Measurements from ENCODE around the gene PLEKHN1.

PLEKHN1 gene

DNA sequence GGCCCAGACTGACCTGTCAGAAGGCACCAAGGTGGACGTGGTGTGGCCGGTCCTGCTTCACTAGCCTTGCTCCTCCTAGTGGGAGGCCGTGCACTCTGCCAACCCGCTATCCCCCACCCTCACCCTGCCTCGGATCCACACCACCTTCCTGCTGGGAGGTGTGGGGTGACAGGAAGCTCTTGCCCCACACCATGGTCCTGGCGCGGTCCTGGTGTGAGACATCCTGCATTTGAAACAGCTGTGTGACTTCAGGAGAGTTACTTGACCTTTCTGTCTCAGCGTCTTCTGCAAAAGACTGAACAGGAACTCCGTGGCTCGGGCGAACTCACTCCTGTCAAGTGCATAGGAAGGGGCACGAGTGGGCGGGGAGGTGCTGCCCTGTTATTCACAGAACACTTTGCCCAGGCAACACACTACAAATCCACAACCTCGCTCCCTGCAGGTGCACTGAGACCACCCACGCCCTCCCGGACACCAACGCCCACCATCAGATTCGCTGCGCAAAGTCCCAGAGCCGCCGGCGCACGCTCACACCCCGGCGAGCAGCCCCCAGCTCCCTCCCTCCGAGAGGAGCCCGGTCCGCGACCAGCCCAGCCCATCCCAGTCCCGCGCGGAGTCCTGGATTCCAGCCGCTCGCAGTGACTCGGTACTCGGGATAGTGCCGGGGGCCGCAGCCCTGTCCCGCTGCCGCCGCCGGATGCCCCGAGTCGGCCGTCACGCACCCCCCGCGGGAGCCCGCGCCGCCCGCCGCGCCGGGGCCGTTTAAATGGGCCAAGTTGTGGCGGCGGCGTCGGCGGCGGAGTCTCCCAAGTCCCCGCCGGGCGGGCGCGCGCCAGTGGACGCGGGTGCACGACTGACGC is 42.9 kb upstream of the PLEKHN1 start, which contains the start of gene SAMD11:
Gene SAMD11, plus strand, starts transcription at position 793 of the 860 bp plus-strand sequence. CDS start 509 bp downstream, outside the sequence.
- peak within 1 kb of the TSS; percentile 25 for H3K9ac ChIP-seq (ENCODE audit: low read length)
- no peaks in the 10 kb centered on the region for H3K36me3 ChIP-seq (ENCODE audit: control insufficient read depth, insufficient read depth, low read length)

GRCh38 chr1:923991-924655 is 42.2 kb upstream of the PLEKHN1 start:
- no peaks in the 10 kb centered on the region for H3K9me3 ChIP-seq (ENCODE audit: control insufficient read depth, insufficient read depth, low read depth, low read length)
- H3K4me3 ChIP-seq (ENCODE audit: low read depth, low read length), result peak overlapping the region; percentile 59
- H3K36me3 ChIP-seq (ENCODE audit: control insufficient read depth, insufficient read depth, low read length), result no peaks in the 10 kb centered on the region
- H3K27me3 ChIP-seq (ENCODE audit: control insufficient read depth, insufficient read depth, low read length), result peaks cover 99% of the 10 kb centered on the region
- H3K4me1 ChIP-seq (ENCODE audit: control insufficient read depth, insufficient read depth, low read length), result peaks cover 22% of the 10 kb centered on the region
- no peak overlapping the region for H3K9ac ChIP-seq (ENCODE audit: low read length)
- no peak overlapping the region for H3K27ac ChIP-seq (ENCODE audit: low read depth, low read length)

More for the DNA sequence above, 42.9 kb upstream of the PLEKHN1 start, which contains the start of gene SAMD11:
- peaks cover 99% of the 10 kb centered on the region for H3K27me3 ChIP-seq (ENCODE audit: control insufficient read depth, insufficient read depth, low read length)
- H3K9me3 ChIP-seq (ENCODE audit: control insufficient read depth, insufficient read depth, low read depth, low read length), result no peaks in the 10 kb centered on the region
- peaks cover 22% of the 10 kb centered on the region for H3K4me1 ChIP-seq (ENCODE audit: control insufficient read depth, insufficient read depth, low read length)
- H3K4me3 ChIP-seq (ENCODE audit: low read depth, low read length), result peak within 1 kb of the TSS; percentile 59
- no peak within 1 kb of the TSS for H3K27ac ChIP-seq (ENCODE audit: low read depth, low read length)

- H3K4me1 ChIP-seq (ENCODE audit: control insufficient read depth, insufficient read depth, low read length), result peaks cover 22% of the 10 kb centered on the region
- no peak overlapping the region for H3K27ac ChIP-seq (ENCODE audit: low read depth, low read length)
- no peaks in the 10 kb centered on the region for H3K9me3 ChIP-seq (ENCODE audit: control insufficient read depth, insufficient read depth, low read depth, low read length)
- peaks cover 99% of the 10 kb centered on the region for H3K27me3 ChIP-seq (ENCODE audit: control insufficient read depth, insufficient read depth, low read length)
- H3K4me3 ChIP-seq (ENCODE audit: low read depth, low read length), result peak overlapping the region; percentile 59
- no peaks in the 10 kb centered on the region for H3K36me3 ChIP-seq (ENCODE audit: control insufficient read depth, insufficient read depth, low read length)
- H3K9ac ChIP-seq (ENCODE audit: low read length), result peak overlapping the region; percentile 25
Measured at GRCh38 chr1:924656-925560, 41.4 kb upstream of the PLEKHN1 start.

DNA sequence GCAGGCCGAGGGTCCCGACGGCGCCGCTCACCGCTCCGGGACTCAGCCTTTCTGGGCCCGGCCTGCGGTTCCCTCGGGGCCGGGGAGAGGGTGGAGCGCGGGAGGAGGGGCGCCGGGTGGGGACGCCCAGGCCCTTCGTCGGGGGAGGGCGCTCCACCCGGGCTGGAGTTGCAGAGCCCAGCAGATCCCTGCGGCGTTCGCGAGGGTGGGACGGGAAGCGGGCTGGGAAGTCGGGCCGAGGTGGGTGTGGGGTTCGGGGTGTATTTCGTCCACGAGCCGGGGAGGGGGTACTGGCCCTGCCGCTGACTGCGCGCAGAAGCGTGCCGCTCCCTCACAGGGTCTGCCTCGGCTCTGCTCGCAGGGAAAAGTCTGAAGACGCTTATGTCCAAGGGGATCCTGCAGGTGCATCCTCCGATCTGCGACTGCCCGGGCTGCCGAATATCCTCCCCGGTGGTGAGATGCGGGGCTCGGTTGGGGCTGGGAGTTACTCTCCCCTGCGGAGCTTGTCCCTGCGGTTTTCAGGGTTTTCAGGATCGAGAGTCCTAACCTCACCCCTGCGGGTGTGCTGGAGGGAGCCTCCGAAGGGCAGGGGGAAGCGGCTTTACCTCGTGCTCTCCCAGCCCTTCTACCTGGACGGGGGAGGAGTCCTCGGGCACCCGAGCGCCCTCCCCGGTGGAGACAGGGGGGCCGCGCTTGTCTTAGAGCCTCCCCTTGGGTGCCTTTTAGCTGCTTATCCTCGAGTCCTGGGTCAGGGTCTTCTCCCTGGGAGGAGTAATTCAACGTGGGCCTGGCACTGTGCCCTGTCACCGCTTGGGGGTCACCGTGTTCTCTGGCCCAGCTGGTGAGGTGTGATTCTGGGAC is 40.5 kb upstream of the PLEKHN1 start:
- no peak overlapping the region for H3K27ac ChIP-seq (ENCODE audit: low read depth, low read length)
- H3K4me1 ChIP-seq (ENCODE audit: control insufficient read depth, insufficient read depth, low read length), result peaks cover 14% of the 10 kb centered on the region
- no peaks in the 10 kb centered on the region for H3K36me3 ChIP-seq (ENCODE audit: control insufficient read depth, insufficient read depth, low read length)
- H3K4me3 ChIP-seq (ENCODE audit: low read depth, low read length), result peak overlapping the region; percentile 47
- peaks cover 99% of the 10 kb centered on the region for H3K27me3 ChIP-seq (ENCODE audit: control insufficient read depth, insufficient read depth, low read length)
- no peak overlapping the region for H3K9ac ChIP-seq (ENCODE audit: low read length)
- H3K9me3 ChIP-seq (ENCODE audit: control insufficient read depth, insufficient read depth, low read depth, low read length), result no peaks in the 10 kb centered on the region

GRCh38 chr1:927234-927633 is 39.0 kb upstream of the PLEKHN1 start:
- Histone ChIP-seq H3K9me3 (ENCODE audit: control insufficient read depth, insufficient read depth, low read depth, low read length) (no peaks in the 10 kb centered on the region), H3K27ac (ENCODE audit: low read depth, low read length) (no peak overlapping the region), H3K4me3 (ENCODE audit: low read depth, low read length) (no peak overlapping the region), H3K4me1 (ENCODE audit: control insufficient read depth, insufficient read depth, low read length) (peaks cover 9% of the 10 kb centered on the region; the same call in 1 of the 2 replicates), H3K9ac (ENCODE audit: low read length) (no peak overlapping the region), H3K27me3 (ENCODE audit: control insufficient read depth, insufficient read depth, low read length) (peaks cover 99% of the 10 kb centered on the region), H3K36me3 (ENCODE audit: control insufficient read depth, insufficient read depth, low read length) (no peaks in the 10 kb centered on the region)

DNA sequence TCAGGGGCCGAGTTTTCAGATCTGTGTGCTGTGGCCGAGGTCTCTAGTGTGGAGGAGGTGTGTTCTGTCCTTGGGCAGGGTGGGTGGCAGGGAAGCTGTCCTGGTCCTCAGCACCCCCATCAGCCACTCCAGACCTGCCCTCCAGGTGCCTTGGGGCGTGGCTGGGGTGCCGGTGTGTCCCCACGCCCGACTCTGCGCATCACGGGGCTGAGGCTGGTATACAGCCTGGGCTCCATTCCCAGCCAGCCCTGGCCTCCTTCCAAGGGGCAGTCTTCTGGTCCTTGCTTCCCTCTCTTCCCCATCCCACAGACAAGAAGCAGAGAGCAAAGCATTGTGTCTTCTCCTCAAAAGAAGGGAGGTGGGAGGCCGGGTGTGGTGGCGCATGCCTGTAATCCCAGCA is 38.5 kb upstream of the PLEKHN1 start:
- H3K4me1 ChIP-seq (ENCODE audit: control insufficient read depth, insufficient read depth, low read length), result peaks cover 9% of the 10 kb centered on the region; the same call in 1 of the 2 replicates
- peaks cover 99% of the 10 kb centered on the region for H3K27me3 ChIP-seq (ENCODE audit: control insufficient read depth, insufficient read depth, low read length)

DNA sequence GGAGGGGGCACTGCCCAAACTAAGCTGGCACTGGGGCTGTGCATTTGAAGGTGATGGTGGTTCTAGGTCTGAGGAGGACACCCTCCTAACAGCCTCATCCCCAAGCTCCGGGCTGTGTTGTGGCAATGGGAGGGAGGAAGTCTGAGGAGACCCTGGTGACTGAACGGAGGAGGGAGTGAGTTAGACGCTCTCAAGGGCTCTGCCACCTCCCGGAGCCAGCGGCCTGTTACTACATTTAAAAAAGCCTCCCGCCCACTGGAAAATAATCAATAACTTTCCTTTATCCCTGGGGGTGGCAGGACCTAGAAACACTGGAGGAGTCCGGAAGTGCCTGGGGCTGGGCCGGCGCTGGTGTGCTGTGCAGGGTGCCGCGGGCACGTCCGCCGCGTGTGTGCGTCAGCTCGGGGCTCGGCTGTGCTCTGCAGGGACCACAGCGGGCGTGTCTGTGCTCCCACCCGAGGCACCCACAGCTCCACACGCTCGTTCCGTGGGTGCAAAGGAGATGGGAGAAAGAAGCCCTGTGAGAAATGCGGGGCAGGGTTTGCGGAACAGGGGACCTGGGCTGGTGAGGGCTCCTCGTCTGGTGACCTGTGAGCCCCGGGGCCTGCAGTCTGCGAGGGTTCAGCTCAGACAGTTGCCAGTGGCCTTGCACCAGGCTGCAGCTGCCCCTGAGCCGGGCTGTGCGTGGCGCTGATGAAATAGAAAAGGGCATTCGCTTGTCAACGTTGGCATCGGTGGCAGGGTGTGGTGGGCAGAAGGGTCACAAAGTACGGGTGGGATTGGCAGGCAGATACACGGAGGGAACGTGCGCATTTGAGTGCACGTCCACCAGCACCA is 37.2 kb upstream of the PLEKHN1 start:
- H3K4me1 ChIP-seq (ENCODE audit: control insufficient read depth, insufficient read depth, low read length), result peaks cover 9% of the 10 kb centered on the region; the same call in 1 of the 2 replicates
- H3K9me3 ChIP-seq (ENCODE audit: control insufficient read depth, insufficient read depth, low read depth, low read length), result no peaks in the 10 kb centered on the region
- no peaks in the 10 kb centered on the region for H3K36me3 ChIP-seq (ENCODE audit: control insufficient read depth, insufficient read depth, low read length)
- no peak overlapping the region for H3K9ac ChIP-seq (ENCODE audit: low read length)
- no peak overlapping the region for H3K4me3 ChIP-seq (ENCODE audit: low read depth, low read length)
- H3K27me3 ChIP-seq (ENCODE audit: control insufficient read depth, insufficient read depth, low read length), result peaks cover 98% of the 10 kb centered on the region
- H3K27ac ChIP-seq (ENCODE audit: low read depth, low read length), result no peak overlapping the region

More for the DNA sequence above, 38.5 kb upstream of the PLEKHN1 start:
- Histone ChIP-seq H3K36me3 (ENCODE audit: control insufficient read depth, insufficient read depth, low read length) (no peaks in the 10 kb centered on the region), H3K27ac (ENCODE audit: low read depth, low read length) (no peak overlapping the region), H3K4me3 (ENCODE audit: low read depth, low read length) (no peak overlapping the region), H3K9ac (ENCODE audit: low read length) (no peak overlapping the region), H3K9me3 (ENCODE audit: control insufficient read depth, insufficient read depth, low read depth, low read length) (no peaks in the 10 kb centered on the region)

DNA sequence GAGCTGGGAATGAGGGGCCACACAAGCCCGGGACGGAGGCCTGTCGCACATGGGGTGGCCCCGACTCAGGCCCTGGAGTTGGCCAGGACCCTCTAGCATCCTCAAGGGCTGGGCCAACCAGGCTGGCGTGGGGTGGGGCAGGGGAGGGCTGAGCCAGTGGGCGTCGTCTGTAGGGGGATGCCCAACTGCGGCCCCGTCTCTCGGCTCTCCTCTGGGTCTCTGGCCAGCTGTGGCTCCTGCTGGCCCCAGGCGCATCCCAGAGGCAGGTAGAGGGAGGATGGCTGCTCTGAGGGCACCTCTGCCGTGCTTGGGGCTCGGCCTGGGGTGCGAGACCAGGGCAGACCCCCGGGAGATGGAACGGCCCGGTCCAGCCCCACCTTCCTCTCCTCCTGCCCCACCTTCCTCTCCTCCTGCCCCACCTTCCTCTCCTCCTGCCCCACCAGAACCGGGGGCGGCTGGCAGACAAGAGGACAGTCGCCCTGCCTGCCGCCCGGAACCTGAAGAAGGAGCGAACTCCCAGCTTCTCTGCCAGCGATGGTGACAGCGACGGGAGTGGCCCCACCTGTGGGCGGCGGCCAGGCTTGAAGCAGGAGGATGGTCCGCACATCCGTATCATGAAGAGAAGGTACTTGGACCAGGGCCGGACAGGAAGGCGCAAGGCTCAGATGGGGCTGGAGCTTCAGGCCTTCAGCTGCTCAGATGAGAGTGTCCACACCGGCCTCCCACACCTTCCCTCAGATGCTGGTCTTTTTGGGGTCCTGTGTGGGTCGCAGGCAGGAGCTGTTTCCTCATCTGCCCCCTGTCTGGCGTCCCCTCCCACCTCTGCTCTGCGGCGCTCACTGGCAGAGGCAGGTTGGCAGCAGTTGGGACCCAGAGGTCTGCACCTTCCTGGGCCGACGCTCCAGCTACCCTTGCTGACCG is 36.3 kb upstream of the PLEKHN1 start:
- Histone ChIP-seq H3K27me3 (ENCODE audit: control insufficient read depth, insufficient read depth, low read length) (peaks cover 92% of the 10 kb centered on the region), H3K27ac (ENCODE audit: low read depth, low read length) (no peak overlapping the region), H3K9me3 (ENCODE audit: control insufficient read depth, insufficient read depth, low read depth, low read length) (no peaks in the 10 kb centered on the region), H3K36me3 (ENCODE audit: control insufficient read depth, insufficient read depth, low read length) (no peaks in the 10 kb centered on the region), H3K4me3 (ENCODE audit: low read depth, low read length) (no peak overlapping the region), H3K9ac (ENCODE audit: low read length) (no peak overlapping the region), H3K4me1 (ENCODE audit: control insufficient read depth, insufficient read depth, low read length) (peaks cover 11% of the 10 kb centered on the region)

DNA sequence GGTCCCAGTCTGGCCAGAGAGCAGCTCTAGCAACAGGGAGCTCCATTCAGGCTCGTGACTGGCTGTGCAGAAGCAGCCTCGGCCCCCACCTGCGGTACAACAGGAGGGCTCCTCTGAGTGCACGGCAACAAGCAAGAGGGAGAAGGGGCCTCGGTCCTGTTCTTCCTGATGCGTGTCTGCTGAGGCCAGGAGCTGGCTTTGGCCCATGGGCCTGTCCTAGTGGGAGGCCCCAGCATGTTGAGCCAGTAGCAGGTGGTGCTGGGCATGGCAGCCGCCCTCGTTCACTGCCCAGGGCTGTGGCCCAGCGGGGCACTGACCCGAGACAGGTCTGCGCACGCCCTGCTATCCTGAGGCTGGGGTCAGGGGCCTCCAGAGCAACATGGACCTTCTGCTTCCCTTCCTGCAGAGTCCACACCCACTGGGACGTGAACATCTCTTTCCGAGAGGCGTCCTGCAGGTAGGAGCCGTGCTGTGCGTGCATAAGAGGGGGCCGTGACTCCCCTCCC is 35.6 kb upstream of the PLEKHN1 start:
- H3K4me3 ChIP-seq (ENCODE audit: low read depth, low read length), result no peak overlapping the region
- peaks cover 18% of the 10 kb centered on the region for H3K4me1 ChIP-seq (ENCODE audit: control insufficient read depth, insufficient read depth, low read length)
- no peaks in the 10 kb centered on the region for H3K9me3 ChIP-seq (ENCODE audit: control insufficient read depth, insufficient read depth, low read depth, low read length)
- H3K27me3 ChIP-seq (ENCODE audit: control insufficient read depth, insufficient read depth, low read length), result peaks cover 92% of the 10 kb centered on the region
- H3K36me3 ChIP-seq (ENCODE audit: control insufficient read depth, insufficient read depth, low read length), result no peaks in the 10 kb centered on the region
- H3K9ac ChIP-seq (ENCODE audit: low read length), result no peak overlapping the region
- H3K27ac ChIP-seq (ENCODE audit: low read depth, low read length), result no peak overlapping the region
